Esophagus squamous epithelium (tissue), 4 donors: ENCODE measurements around the gene ARFGAP1.

Experiments used
- CTCF ChIP-seq, 6 experiments: fragments of 450-650 bp in 4 of 6; fragments of 200-600 bp in 2 of 6; sonication (generic) in 2 of 6; IDR thresholded peaks; one replicate each; pipeline ENCODE4 v1.5.1; 2016 to 2019; ENCODE audit warnings: antibody characterized with exemption in 6 of 6, mild to moderate bottlenecking in 4 of 6, moderate library complexity in 4 of 6
- POLR2A ChIP-seq, 4 donors: fragments of 450-650 bp; IDR thresholded peaks; one replicate each; pipeline ENCODE4 v1.6.1; 2017; ENCODE audit warnings: antibody characterized with exemption in 4 of 4, mild to moderate bottlenecking in 4 of 4, moderate library complexity in 3 of 4

DNA sequence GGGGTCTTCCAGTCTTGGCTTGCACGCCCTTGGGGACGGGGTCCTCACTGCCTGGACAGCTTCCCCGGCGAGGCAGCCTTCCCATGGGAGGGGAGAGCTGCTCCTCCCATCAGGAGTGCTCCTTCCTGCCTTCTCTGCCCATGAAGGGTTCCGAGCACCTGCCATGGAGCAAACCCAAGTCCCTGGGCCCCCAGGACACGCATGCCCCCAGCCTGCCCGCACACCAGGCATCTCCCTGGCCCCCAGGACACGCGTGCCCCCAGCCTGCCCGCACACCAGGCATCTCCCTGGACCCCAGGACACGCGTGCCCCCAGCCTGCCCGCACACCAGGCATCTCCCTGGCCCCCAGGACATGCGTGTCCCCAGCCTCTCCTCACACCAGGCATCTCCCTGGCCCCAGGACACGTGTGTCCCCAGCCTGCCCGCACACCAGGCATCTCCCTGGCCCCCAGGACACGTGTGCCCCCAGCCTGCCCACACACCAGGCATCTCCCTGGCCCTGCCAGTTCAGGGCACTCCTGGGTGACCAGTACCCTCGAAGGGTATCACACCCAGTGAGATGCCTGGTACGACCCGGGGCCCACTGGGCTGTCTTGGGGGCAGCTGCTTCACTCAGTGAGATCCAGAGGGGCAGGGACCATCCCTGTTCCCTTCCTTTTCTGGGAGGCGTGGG, 42.1 kb downstream of the ARFGAP1 start:
- TF ChIP-seq CTCF (IDR thresholded peaks at IDR 0.05) (no peak), POLR2A (IDR thresholded peaks at IDR 0.05) (no peak)
